D721Med (cell line): Measurements from ENCODE around the gene MGAT5B.

Experiments
- DNase-seq: peaks from one replicate; pipeline ENCODE4 v3.0.0; 2011; ENCODE audit warnings: low spot score; ENCODE audit not compliant: insufficient read length
- FAIRE-seq: peaks from 2 replicates; lab custom pipeline; 2011; peaks lifted over from hg19 to GRCh38; lab: Jason Lieb, UNC
- TF ChIP-seq, protein P1 (sequence below): IDR thresholded peaks from 2 replicates; pipeline ENCODE4 v1.5.1; 2012; ENCODE audit warnings: mild to moderate bottlenecking, control low read depth; ENCODE audit not compliant: insufficient read depth; ENCODE audit errors: missing control alignments

MGAT5B gene

DNA sequence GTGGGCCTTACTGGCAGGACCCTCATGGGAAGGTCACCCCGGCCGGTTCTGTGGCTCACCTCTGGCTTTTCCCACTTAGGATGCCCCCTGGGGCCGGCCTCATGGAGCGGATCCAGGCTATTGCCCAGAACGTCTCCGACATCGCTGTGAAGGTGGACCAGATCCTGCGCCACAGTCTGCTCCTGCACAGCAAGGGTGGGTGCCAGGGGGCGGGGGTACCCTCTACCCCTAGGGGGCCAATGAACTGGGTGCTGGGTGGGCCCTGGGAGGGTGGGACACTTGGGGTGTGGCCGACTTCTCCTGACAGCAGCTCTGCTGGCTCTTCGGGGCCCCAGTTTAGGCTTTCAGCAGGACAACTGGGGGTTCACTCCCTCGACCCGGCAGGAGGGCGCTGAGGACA lies 34.3 kb downstream of the MGAT5B start:
- TF ChIP-seq, protein P1, sequence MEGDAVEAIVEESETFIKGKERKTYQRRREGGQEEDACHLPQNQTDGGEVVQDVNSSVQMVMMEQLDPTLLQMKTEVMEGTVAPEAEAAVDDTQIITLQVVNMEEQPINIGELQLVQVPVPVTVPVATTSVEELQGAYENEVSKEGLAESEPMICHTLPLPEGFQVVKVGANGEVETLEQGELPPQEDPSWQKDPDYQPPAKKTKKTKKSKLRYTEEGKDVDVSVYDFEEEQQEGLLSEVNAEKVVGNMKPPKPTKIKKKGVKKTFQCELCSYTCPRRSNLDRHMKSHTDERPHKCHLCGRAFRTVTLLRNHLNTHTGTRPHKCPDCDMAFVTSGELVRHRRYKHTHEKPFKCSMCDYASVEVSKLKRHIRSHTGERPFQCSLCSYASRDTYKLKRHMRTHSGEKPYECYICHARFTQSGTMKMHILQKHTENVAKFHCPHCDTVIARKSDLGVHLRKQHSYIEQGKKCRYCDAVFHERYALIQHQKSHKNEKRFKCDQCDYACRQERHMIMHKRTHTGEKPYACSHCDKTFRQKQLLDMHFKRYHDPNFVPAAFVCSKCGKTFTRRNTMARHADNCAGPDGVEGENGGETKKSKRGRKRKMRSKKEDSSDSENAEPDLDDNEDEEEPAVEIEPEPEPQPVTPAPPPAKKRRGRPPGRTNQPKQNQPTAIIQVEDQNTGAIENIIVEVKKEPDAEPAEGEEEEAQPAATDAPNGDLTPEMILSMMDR, result no peak
- no peak for FAIRE-seq
- no peak for DNase-seq

DNA sequence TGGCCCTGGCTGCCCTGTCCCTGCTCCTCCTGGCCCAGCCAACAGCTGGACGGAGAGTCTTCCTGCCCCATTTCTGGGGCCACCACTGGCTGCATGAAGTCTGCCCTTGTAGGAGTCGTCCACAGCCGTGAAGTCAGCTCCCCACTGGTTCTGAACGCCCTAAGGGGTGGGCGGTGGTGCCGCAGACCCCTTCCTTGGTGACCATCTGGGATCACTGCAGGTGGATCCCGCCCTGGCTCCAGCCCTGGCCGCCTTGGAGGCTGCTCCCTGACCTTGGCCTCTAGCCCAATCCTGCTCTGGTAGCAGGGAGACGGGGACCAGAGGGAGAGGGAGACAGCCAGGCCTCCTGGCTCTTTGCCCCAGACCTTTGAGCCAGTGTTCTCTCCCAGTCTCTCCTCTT lies 35.4 kb downstream of the MGAT5B start:
- TF ChIP-seq, protein P1, result no peak
- DNase-seq (no peak), FAIRE-seq (no peak)

DNA sequence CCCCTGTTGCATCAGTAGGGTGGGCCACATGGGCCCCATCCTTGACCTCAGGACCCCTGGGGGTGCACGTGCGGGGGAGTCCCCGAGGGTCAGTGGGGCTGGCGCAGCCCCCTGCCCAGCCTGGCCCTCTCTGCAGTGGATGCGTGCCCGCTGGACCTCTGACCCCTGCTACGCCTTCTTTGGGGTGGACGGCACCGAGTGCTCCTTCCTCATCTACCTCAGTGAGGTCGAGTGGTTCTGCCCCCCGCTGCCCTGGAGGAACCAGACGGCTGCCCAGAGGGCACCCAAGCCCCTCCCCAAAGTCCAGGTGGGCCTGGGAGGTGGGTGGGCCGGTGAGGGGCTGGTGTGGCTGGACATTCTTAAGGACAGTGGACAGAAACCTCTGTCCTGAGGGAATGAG lies 35.9 kb downstream of the MGAT5B start:
- TF ChIP-seq, protein P1, result no peak
- no peak for FAIRE-seq
- DNase-seq, result no peak

DNA sequence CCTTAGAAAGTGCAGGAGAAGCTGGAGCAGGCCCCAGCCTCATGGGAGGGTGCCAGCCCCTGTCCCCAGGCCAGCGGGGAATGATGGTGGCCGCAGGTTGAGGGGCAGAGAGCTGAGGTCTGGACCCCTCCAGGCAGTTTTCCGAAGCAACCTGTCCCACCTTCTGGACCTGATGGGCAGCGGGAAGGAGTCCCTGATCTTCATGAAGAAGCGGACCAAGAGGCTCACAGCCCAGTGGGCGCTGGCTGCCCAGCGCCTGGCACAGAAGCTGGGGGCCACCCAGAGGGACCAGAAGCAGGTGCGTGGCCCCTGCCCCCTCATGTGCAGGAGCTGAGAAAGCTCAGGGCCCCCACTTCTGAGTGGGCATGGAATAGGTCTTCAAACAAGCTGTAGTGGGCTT lies 36.8 kb downstream of the MGAT5B start:
- DNase-seq (no peak), FAIRE-seq (no peak)
- TF ChIP-seq, protein P1, result no peak

DNA sequence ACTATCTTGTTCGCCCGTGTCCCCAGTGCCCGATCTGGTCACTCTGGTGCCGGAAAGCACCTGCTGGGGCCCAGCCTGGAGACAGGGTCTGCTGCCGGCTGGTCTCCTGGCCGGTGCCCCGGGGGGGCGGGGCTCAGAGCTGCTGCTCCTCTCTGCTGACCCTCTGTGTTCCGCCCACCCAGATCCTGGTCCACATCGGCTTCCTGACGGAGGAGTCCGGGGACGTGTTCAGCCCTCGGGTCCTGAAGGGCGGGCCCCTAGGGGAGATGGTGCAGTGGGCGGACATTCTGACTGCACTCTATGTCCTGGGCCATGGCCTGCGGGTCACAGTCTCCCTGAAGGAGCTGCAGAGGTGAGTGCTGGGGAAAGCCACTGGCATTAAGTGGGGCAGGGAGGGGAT lies 37.6 kb downstream of the MGAT5B start:
- FAIRE-seq, result no peak
- DNase-seq, result no peak
- TF ChIP-seq, protein P1, result no peak

DNA sequence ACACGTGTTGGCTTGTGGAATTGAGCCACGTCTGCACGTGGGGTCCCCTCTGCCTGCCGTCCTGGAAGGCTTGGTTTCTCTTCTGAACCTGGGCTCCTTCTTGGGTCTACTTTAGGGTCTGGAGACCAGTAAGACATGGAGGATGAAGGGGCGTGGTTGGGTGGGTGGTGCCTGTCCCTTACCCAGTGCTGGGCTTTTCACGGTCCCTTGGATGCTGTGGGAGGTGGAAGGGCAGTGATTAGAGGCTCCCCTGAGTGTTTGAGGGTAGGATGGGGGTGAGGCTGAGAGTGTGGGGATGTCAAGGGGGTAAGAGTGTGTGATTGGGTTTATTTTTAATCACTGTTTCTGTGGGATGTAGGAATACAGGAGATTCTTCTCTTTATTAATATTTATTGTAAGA lies 38.3 kb downstream of the MGAT5B start:
- TF ChIP-seq, protein P1, result no peak
- DNase-seq (no peak), FAIRE-seq (no peak)

DNA sequence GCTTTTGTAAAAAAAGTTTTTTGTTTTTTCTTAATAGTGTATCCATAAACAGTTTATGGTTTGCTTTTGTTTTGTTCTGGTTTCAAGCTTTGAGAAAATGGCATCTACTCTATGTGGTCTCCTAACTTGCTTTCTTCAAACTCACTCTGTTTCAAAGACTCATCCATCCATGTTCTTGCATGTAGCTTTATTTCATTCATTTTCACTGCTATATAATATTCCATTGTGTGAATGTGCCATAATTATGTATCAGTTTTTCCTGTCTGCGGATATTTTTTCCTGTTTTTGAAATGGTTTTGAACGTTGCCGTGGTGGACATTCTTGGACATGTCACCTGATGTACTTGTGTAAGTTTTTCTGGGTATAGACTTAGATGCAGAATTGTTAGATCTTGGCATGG lies 39.1 kb downstream of the MGAT5B start:
- FAIRE-seq, result no peak
- no peak for DNase-seq
- TF ChIP-seq, protein P1, result no peak
